ENCODE data around the gene NADK2.
"Not testable (repeated sequence)": the region's sequence is repeated elsewhere in the genome, so short reads cannot be mapped to it uniquely, and the experiment has no call there.

NADK2 gene

DNA sequence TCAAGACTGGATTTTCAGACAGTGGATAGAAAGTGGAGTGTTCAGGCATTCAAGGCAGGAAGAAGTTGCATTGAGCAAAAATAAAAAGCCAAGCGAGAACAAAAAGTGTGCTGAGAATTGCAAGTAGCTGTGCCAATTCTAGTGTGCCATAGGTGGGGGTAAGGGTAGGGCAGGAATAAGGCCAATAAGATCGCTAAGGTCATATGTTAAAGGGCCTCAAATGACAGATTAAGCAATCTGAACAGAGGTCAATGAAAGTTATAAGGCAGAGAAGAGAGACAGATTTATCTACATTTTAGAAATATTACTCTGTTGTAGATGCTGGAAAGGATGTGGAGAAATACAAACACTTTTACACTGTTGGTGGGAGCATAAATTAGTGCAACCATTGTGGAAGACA, 36.4 kb downstream of the NADK2 start:
- no peak for DNase-seq

- DNase-seq: no peak
Observed at GRCh38 chr5:36202521-36202961, 39.2 kb downstream of the NADK2 start.

DNA sequence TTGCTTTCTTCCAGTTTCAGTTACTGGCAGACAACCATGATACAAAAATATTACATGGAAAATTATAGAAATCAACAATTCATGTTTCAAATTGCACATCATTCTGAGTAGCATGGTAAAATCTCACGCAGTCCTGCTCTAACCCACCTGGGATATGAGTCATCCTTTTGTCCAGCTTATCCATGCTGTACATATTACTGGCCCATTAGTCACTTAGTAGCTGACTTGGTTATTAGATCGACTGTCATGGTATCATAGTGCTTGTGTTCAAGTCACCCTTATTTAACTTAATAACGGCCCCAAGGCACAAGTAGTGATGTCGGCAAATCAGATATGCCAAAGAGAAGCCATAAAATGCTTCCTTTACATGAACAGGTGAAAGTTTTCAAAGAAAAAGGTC, 41.2 kb downstream of the NADK2 start:
- DNase-seq: no peak

DNA sequence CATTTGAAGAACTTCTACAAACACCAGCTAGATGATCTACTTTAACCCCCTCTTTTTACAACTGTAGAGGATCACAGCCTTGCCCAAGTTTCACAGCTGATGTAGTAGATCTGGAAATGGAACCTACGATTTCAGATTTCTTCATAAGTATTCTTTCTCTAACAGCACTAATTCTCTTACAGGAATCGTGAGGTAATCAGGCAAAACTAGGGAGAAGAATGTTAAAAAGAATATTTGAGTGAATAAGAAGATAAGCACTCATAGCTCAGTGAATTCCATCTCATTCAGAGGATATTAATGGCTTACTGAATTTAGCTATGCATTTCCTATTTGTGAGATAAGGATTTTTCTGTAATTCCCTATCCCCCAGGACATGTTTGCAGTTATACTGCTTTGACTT, 42.1 kb downstream of the NADK2 start:
- no peak for DNase-seq

GRCh38 chr5:36198783-36199182, 42.9 kb downstream of the NADK2 start:
- not testable (repeated sequence) for DNase-seq

- DNase-seq: no peak
Observed at GRCh38 chr5:36198281-36198680, 43.4 kb downstream of the NADK2 start.

- no peak for DNase-seq
Observed at GRCh38 chr5:36193746-36194145, 48.0 kb downstream of the NADK2 start.

DNA sequence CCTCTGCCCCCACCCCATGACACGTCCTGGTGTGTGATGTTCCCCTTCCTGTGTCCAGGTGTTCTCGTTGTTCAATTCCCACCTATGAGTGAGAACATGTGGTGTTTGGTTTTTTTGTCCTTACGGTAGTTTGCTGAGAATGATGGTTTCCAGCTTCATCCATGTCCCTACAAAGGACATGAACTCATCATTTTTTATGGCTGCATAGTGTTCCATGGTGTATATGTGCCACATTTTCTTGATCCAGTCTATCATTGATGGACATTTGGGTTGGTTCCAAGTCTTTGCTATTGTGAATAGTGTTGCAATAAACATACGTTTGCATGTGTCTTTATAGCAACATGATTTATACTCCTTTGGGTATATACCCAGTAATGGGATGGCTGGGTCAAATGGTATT, 57.3 kb downstream of the NADK2 start:
- not testable (repeated sequence) for DNase-seq

- DNase-seq: no peak
Observed at GRCh38 chr5:36181774-36182173, 60.0 kb downstream of the NADK2 start.

DNA sequence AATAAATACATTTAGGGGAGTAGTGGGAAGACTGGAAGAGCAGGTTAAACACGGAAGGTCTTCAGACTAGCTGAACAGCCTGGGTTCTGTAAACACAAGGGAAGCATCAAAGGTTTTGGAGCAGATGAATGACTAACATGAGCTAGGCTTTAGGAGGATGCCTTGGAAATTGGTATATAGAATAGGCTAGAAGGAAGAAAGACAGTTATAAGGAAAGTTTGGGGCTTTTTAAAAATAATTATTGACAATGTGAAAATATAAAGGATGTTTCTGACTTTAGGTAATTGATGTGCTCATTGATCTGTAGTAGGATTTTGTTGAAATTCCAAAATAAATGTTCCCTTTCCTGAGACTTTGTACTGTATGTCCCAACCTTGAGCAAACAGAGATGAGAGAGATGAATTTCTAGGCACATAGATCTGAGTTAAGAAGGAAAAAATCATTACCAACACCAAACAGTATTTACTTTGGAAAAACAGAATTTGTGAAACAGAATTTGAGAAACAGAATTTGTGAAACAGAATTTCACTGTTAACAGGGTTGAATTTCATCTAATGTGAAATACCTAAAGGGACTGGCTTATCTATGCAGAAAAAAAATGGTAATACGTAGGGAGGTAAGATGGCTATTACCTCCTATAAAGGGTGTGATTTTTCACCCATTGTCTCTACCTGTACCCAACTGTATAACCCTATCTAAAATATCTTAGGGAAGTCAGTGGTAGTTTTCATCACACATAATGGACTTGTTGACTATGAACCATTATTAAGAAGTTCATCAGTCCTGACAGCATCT, 61.0 kb downstream of the NADK2 start:
- DNase-seq: no peak

DNA sequence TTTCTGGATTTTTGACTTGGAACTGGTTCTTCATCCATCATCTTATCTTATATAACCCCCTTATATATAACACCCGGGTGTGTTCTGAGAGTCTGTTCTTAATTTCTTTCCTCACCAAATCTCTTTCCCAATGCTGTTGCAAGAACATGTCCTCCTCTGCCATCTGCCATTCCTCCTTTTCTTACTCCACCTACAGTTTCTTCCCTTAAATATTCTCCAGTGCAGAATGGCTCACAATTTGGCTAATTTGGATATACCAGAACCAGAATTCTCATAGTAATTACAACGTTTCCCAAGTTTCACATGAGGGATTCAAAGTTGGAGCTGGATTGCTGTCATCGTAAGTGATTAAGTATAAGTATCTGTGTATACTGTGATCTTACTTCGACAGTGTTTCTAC, 61.8 kb downstream of the NADK2 start:
- DNase-seq: no peak

GRCh38 chr5:36178524-36178890, 63.2 kb downstream of the NADK2 start:
- DNase-seq: no peak

- no peak for DNase-seq
Observed at GRCh38 chr5:36177715-36178523, 63.8 kb downstream of the NADK2 start.

GRCh38 chr5:36177154-36177553, 64.6 kb downstream of the NADK2 start:
- no peak for DNase-seq

GRCh38 chr5:36175043-36175442, 66.7 kb downstream of the NADK2 start:
- no peak for DNase-seq

- no peak for DNase-seq
Observed at GRCh38 chr5:36174119-36174518, 67.6 kb downstream of the NADK2 start.

- no peak for DNase-seq
Observed at GRCh38 chr5:36173426-36173825, 68.3 kb downstream of the NADK2 start.

DNA sequence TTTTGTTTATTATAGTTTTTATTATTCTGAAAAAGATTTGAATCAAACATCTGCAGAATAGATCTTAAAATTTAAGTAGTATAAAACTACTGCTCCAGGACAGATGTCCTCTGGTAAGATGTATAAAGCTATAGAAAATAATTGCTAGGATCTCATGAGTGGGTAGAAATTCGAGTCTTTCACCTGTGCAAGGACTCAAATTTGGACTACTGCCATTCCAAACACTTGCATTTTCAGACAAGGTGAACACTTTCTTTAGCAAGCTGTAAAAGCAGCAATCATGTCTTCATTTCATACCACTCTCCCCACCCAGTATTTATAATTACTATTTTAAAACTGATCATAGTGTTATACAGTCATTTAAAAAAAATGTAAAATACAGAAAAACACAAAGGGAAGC, 69.1 kb downstream of the NADK2 start:
- no peak for DNase-seq

GRCh38 chr5:36170832-36171424, 70.8 kb downstream of the NADK2 start:
- no peak for DNase-seq

GRCh38 chr5:36168737-36169136, 73.0 kb downstream of the NADK2 start:
- no peak for DNase-seq

GRCh38 chr5:36164461-36164860, 77.3 kb downstream of the NADK2 start:
- no peak for DNase-seq

DNA sequence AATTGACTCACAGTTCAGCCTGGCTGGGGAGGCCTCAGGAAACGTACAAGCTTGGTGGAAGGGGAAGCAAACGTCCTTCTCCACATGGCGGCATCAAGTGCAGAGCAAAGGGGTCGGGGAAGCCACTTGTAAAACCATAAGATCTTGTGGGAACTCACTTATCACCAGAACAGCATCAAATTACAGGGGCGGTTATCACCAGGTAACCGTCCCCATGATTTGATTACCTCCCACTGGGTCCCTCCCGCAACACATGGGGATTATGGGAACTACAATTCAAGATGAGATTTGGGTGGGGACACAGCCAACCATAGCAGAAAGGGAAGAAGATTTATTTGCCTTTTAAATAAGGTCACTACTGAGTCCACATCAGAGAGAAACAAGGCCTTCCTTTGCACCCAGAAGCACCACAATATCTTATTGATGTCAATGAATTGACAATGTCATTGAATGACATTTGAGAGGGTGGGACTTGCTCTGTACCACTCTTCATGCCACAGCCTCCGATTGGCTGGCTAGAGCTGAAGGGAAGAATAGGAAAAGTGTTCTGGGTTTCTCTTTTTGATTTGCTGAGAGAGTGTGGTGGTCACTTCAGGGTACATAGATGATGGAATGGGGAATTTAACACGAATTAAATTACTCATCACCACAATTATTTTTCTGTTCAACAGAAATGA, 78.8 kb downstream of the NADK2 start:
- no peak for DNase-seq

- DNase-seq: no peak
Observed at GRCh38 chr5:36161361-36161760, 80.4 kb downstream of the NADK2 start.
